Endothelial cell of umbilical vein (primary cell): Measurements from ENCODE around the gene ZDHHC18. TPM values are rescaled to one million over a fixed set of nuclear protein-coding genes. Genes with fewer than 3 reads are reported as not detected.

ENCODE experiments used
- BruUV-seq: library from RNA; stranded (reverse); fragments of 400-500 nt; replicated peaks from 2 replicates; lab custom pipeline; 2021; lab: Mats Ljungman, UMichigan
- CTCF ChIA-PET: fragments of 300-600, 350-600 bp; sonication (Branson Sonifier 250); formaldehyde crosslinking; loops from one replicate; lab custom pipeline; 2021; ENCODE audit warnings: antibody characterized with exemption, inconsistent platforms; lab: Charles Lee
- POLR2A ChIA-PET: fragments of 300-600, 350-600 bp; sonication (Branson Sonifier 250); formaldehyde crosslinking; loops from one replicate; lab custom pipeline; 2021; ENCODE audit warnings: antibody characterized with exemption, inconsistent platforms; lab: Charles Lee
- DNase-seq: peaks from one replicate; pipeline ENCODE4 v3.0.0-alpha.2; 2011; ENCODE audit warnings: low read depth, low spot score
- FAIRE-seq: peaks from 2 replicates; lab custom pipeline; 2011; peaks lifted over from hg19 to GRCh38; lab: Jason Lieb, UNC
- H2AFZ ChIP-seq: 2 replicates; pipeline ENCODE4 v1.6.0; 2012; ENCODE audit warnings: low read depth, low read length, control low read depth, inconsistent platforms
- H3K27ac ChIP-seq: 2 replicates; pipeline ENCODE4 v1.5.1; 2011; ENCODE audit warnings: low read depth, mild to moderate bottlenecking, control low read depth, low read length, moderate library complexity; ENCODE audit not compliant: insufficient read depth
- H3K27me3 ChIP-seq, 2 experiments: 2 replicates each; pipeline versions ENCODE4 v1.6.0 to v1.6.1; 2011; ENCODE audit warnings: low read length in 2 of 2, mixed read lengths in 1 of 2; ENCODE audit not compliant: control insufficient read depth in 2 of 2, insufficient read depth in 2 of 2
- H3K36me3 ChIP-seq, 2 experiments: 2 replicates in 1 of 2; 3 replicates in 1 of 2; pipeline ENCODE4 v1.5.1; 2011; ENCODE audit warnings: low read length in 2 of 2, mild to moderate bottlenecking in 1 of 2, moderate library complexity in 1 of 2; ENCODE audit not compliant: control insufficient read depth in 2 of 2, insufficient read depth in 2 of 2; ENCODE audit errors: extremely low read depth in 1 of 2
- H3K4me1 ChIP-seq: 3 replicates; pipeline ENCODE4 v1.5.1; 2011; ENCODE audit warnings: mild to moderate bottlenecking, low read length; ENCODE audit not compliant: control insufficient read depth, insufficient read depth; ENCODE audit errors: extremely low read depth
- H3K4me2 ChIP-seq: 2 replicates; pipeline ENCODE4 v1.6.1; 2011; ENCODE audit warnings: low read length, control low read depth, mixed read lengths; ENCODE audit not compliant: insufficient read depth
- H3K4me3 ChIP-seq, 3 experiments: fragments of 200-600 bp in 1 of 3; sonication (generic), shearing (Covaris generic) in 1 of 3; replicated peaks in 1 of 3; 2 replicates each; pipeline ENCODE4 v1.5.1; 2011 to 2016; ENCODE audit warnings: control low read depth in 3 of 3, low read length in 3 of 3, mild to moderate bottlenecking in 2 of 3, inconsistent platforms in 1 of 3, low read depth in 1 of 3, moderate library complexity in 1 of 3; ENCODE audit not compliant: insufficient read depth in 1 of 3
- H3K79me2 ChIP-seq: 2 replicates; pipeline ENCODE4 v1.6.0; 2012; ENCODE audit warnings: low read length, inconsistent platforms; ENCODE audit not compliant: control insufficient read depth, insufficient read depth
- H3K9ac ChIP-seq: replicated peaks from 2 replicates; pipeline ENCODE3; 2011; ENCODE audit warnings: low read length, control low read depth; ENCODE audit not compliant: insufficient read depth; ENCODE audit errors: extremely low read depth
- H3K9me1 ChIP-seq: replicated peaks from 3 replicates; pipeline ENCODE4 v1.6.0; 2011; ENCODE audit warnings: mild to moderate bottlenecking, low read length; ENCODE audit not compliant: control insufficient read depth, insufficient read depth; ENCODE audit errors: extremely low read depth
- H3K9me3 ChIP-seq: replicated peaks from 2 replicates; pipeline ENCODE4 v1.5.1; 2012; ENCODE audit warnings: low read length, inconsistent platforms; ENCODE audit not compliant: control insufficient read depth, insufficient read depth
- H4K20me1 ChIP-seq: replicated peaks from 2 replicates; pipeline ENCODE3; 2011; ENCODE audit warnings: mild to moderate bottlenecking, low read length; ENCODE audit not compliant: control insufficient read depth, insufficient read depth; ENCODE audit errors: extremely low read depth
- CTCF ChIP-seq, 2 donors: IDR thresholded peaks; 1 replicate in 1 of 2; 2 replicates in 1 of 2; pipeline ENCODE4 v1.5.1; 2011; ENCODE audit warnings: low read length in 2 of 2, mild to moderate bottlenecking in 2 of 2, moderate library complexity in 2 of 2, control low read depth in 1 of 2, inconsistent platforms in 1 of 2, low read depth in 1 of 2; ENCODE audit not compliant: insufficient read depth in 1 of 2; ENCODE audit errors: extremely low read depth in 1 of 2
- GATA2 ChIP-seq: IDR thresholded peaks from 2 replicates; pipeline ENCODE4 v1.7.0; 2011; ENCODE audit warnings: low read depth, mild to moderate bottlenecking, moderate library complexity, mixed read lengths, low read length; ENCODE audit not compliant: insufficient read length, insufficient read depth
- MAX ChIP-seq: IDR thresholded peaks from 2 replicates; pipeline ENCODE4 v1.6.1; 2011; ENCODE audit not compliant: insufficient read depth, insufficient read length
- MYC ChIP-seq: IDR thresholded peaks from one replicate; pipeline ENCODE4 v1.6.1; 2011; ENCODE audit warnings: mild to moderate bottlenecking, low read depth, low read length
- POLR2A ChIP-seq: IDR thresholded peaks from 2 replicates; pipeline ENCODE4 v1.6.1; 2012; ENCODE audit warnings: low read depth, mild to moderate bottlenecking, control low read depth, low read length
- dilution Hi-C: fragments of 300-500 bp; cut with MboI; formaldehyde crosslinking; loops from one replicate; pipeline ENCODE4 v1.15.0; 2019; ENCODE audit warnings: low sequenced_read_pairs; ENCODE audit not compliant: extremely low pct_ligation_motif_present
- intact Hi-C: fragments of 100-400 bp; cut with micrococcal nuclease; formaldehyde crosslinking; loops from one replicate; pipeline ENCODE4 v1.10.0; 2022
- polyA plus RNA-seq, 4 experiments: library from polyadenylated mRNA; depleted of rRNA in 3 of 4; stranded (reverse) in 3 of 4; unstranded in 1 of 4; fragments of >200 nt; gene quantifications; 2 replicates each; pipeline versions ENCODE4 v1.2.1 to v1.2.3, GENCODE V29; 2011 to 2012; ENCODE audit warnings: missing spikeins in 1 of 4
- total RNA-seq: library from RNA; stranded (reverse); gene quantifications from 2 replicates; pipeline ENCODE4 v1.2.3, GENCODE V29; 2021

Gene ZDHHC18
- total and polyA plus RNA-seq, 2 donors (not counting 3 experiments of a cell fraction or from before 2014, with no cell fraction given), result 25.2 to 48.2 TPM

- FAIRE-seq, result no peak
- DNase-seq, result no peak
- no TSS peak for BruUV-seq
These were observed 31.7 kb downstream of the ZDHHC18 start for GRCh38 chr1:26858160-26858559.

More at GRCh38 chr1:26858160-26858559, 31.7 kb downstream of the ZDHHC18 start:
- Histone ChIP-seq H4K20me1 (no peaks in the 10 kb centered on the region), H3K36me3 (peaks cover 4 to 13% of the 10 kb centered on the region in 2 experiments), H2AFZ (no peak overlapping the region), H3K9me3 (no peaks in the 10 kb centered on the region), H3K9ac (no peak overlapping the region), H3K27ac (no peak overlapping the region), H3K27me3 (no peaks in the 10 kb centered on the region), H3K79me2 (no peaks in the 10 kb centered on the region), H3K4me2 (no peak overlapping the region), H3K4me1 (no peaks in the 10 kb centered on the region), H3K9me1 (no peaks in the 10 kb centered on the region), H3K4me3 (no peak overlapping the region)
- TF ChIP-seq MYC (no peak), POLR2A (no peak), MAX (no peak), GATA2 (no peak), CTCF (IDR thresholded peaks at IDR 0.05; ENCODE audit: extremely low read depth in 1 of 2, insufficient read depth in 1 of 2, low read depth in 1 of 2, low read length in 2 of 2) (no peak)
- ChIA-PET POLR2A (no interaction called here), CTCF (interaction anchor here (0.9 to 4.5 kb wide), 8 partner anchors 9 to 260 kb away, joined by 3 to 21 read pairs (median 4); no protein-coding TSS in a partner anchor)
- dilution Hi-C loops, result no loop called here
- intact Hi-C loops, result no loop called here
